GM12875 (cell line): ENCODE results near the gene SLCO2A1.

Experiments used
- H3K4me3 ChIP-seq: one replicate; pipeline ENCODE4 v1.5.1; 2011; ENCODE audit warnings: low read depth, low read length, control low read depth
- CTCF ChIP-seq: IDR thresholded peaks from 2 replicates; pipeline ENCODE4 v1.5.1; 2011; ENCODE audit warnings: low read depth, mild to moderate bottlenecking, control low read depth, inconsistent platforms, low read length, moderate library complexity, borderline replicate concordance; ENCODE audit not compliant: insufficient read depth

Gene SLCO2A1

GRCh38 chr3:134059671-134060560, 30.2 kb upstream of the SLCO2A1 start:
- H3K4me3 ChIP-seq = no peak overlapping the region
- TF ChIP-seq CTCF = no peak

- no peak for TF ChIP-seq CTCF
- H3K4me3 ChIP-seq = no peak overlapping the region
These were observed 29.4 kb upstream of the SLCO2A1 start for GRCh38 chr3:134059035-134059601.

- no peak for TF ChIP-seq CTCF
- no peak overlapping the region for H3K4me3 ChIP-seq
These were observed 28.0 kb upstream of the SLCO2A1 start for GRCh38 chr3:134057654-134058110.

GRCh38 chr3:134057006-134057653, 27.4 kb upstream of the SLCO2A1 start:
- no peak for TF ChIP-seq CTCF
- H3K4me3 ChIP-seq = no peak overlapping the region

- H3K4me3 ChIP-seq = no peak overlapping the region
- TF ChIP-seq CTCF = no peak
These were observed 26.8 kb upstream of the SLCO2A1 start for GRCh38 chr3:134056464-134056891.

- no peak overlapping the region for H3K4me3 ChIP-seq
- TF ChIP-seq CTCF = no peak
These were observed 25.9 kb upstream of the SLCO2A1 start for GRCh38 chr3:134055661-134056060.

GRCh38 chr3:134054881-134055280, 25.2 kb upstream of the SLCO2A1 start:
- H3K4me3 ChIP-seq = no peak overlapping the region
- no peak for TF ChIP-seq CTCF
